Brain microvascular endothelial cell (primary cell): ENCODE results near the gene CCNYL1.
"Not testable (repeated sequence)": the region's sequence is repeated elsewhere in the genome, so short reads cannot be mapped to it uniquely, and the experiment has no call there.

Source experiments
- DNase-seq: peaks from one replicate; pipeline ENCODE4 v3.0.0-alpha.2; 2020
- H3K27ac ChIP-seq: fragments of 250-450 bp; sonication (Bioruptor Pico); 2 replicates; pipeline ENCODE4 v1.5.1; 2020; ENCODE audit warnings: mild to moderate bottlenecking, moderate library complexity
- H3K27me3 ChIP-seq: fragments of 250-450 bp; sonication (Bioruptor Pico); replicated peaks from 2 replicates; pipeline ENCODE4 v1.5.1; 2020; ENCODE audit warnings: mild to moderate bottlenecking
- H3K36me3 ChIP-seq: fragments of 250-450 bp; sonication (Bioruptor Pico); replicated peaks from 2 replicates; pipeline ENCODE4 v1.5.1; 2020; ENCODE audit warnings: mild to moderate bottlenecking
- H3K4me3 ChIP-seq: 2 replicates; pipeline ENCODE4 v1.5.1; 2011; ENCODE audit warnings: low read depth, mild to moderate bottlenecking, control low read depth, low read length, moderate library complexity
- CTCF ChIP-seq: IDR thresholded peaks from 2 replicates; pipeline ENCODE4 v1.5.1; 2011; ENCODE audit warnings: low read depth, mild to moderate bottlenecking, moderate library complexity, low read length, control low read depth, inconsistent platforms; ENCODE audit errors: missing control alignments
- in situ Hi-C: cut with HindIII; loops from 2 replicates; pipeline ENCODE4 v1.10.0; 2017; ENCODE audit warnings: low sequenced_read_pairs, low pct_ligation_motif_present

Gene CCNYL1

GRCh38 chr2:207693641-207694249, 17.7 kb upstream of the CCNYL1 start:
- no peak overlapping the region for H3K27ac ChIP-seq
- no peak for TF ChIP-seq CTCF
- H3K4me3 ChIP-seq, result no peak overlapping the region
- no peak for DNase-seq
- in situ Hi-C loops, result no loop called here
- no peaks in the 10 kb centered on the region for H3K36me3 ChIP-seq
- no peaks in the 10 kb centered on the region for H3K27me3 ChIP-seq

DNA sequence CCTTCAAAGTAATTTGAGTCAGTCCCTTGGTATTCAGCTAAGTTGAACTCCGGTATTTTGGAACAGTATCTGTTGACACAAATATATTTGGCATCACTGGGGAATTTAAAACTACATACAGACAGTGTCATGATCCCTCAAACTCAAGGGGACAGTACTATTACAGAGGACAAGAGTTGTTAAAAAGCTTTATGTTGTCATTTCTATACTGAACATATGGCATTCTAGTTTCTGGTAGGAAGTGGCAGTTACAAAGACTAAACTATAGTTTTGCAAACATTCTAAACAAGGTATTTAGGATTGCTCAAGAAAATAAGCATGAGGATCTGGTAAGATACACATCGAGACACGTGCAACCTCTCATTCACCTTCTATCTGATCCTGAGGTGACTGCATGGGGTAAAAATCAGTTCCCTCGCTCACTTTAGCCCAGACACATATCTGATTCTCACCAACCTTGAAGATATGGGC, 16.6 kb upstream of the CCNYL1 start:
- H3K36me3 ChIP-seq, result no peaks in the 10 kb centered on the region
- no peak for DNase-seq
- H3K27me3 ChIP-seq, result no peaks in the 10 kb centered on the region
- H3K27ac ChIP-seq, result no peak overlapping the region
- no peak for TF ChIP-seq CTCF
- in situ Hi-C loops, result no loop called here
- H3K4me3 ChIP-seq, result no peak overlapping the region

DNA sequence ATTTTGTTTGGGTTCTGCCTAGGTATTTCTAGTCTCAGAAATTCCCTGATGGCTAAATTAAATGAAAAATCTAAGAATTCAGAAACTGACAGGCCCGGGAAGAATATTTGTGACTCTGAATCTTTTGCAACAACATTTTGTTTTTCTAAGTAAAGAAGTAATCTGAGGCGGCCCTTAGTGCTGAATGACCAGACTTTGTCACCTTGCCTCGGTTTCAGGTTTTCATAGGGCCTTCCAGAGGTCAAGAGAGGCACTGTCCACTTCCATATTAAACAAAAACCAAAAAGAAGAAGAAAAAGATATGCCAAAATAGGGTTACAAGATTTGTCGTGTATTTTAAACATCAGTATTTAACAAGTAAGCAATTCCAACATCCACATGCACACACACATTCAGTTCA, 16.1 kb upstream of the CCNYL1 start:
- Histone ChIP-seq H3K36me3 (no peaks in the 10 kb centered on the region), H3K27ac (no peak overlapping the region), H3K4me3 (no peak overlapping the region), H3K27me3 (no peaks in the 10 kb centered on the region)
- no peak for TF ChIP-seq CTCF
- in situ Hi-C loops, result no loop called here
- DNase-seq, result no peak

DNA sequence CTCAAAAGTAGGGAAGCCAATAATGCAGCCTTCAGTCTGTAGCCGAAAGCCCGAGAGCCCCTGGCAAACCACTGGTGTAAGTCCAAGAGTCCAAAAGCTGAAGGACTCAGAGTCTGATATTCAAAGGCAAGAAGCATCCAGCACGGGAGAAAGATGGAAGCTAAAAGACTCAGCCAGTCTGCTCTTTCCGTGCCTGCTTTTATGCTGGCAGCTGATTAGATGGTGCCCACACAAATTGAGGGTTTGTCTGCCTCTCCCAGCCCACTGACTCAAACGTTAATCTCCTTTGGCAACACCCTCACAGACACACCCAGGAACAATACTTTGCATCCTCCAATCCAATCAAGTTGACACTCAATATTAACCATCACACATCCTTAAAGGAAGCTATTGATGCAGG, 14.5 kb upstream of the CCNYL1 start:
- H3K27ac ChIP-seq, DNase-seq, H3K27me3 ChIP-seq, H3K4me3 ChIP-seq, H3K36me3 ChIP-seq, in situ Hi-C loops: not testable (repeated sequence)

GRCh38 chr2:207697411-207697810, 14.0 kb upstream of the CCNYL1 start:
- DNase-seq, result no peak
- in situ Hi-C loops, result no loop called here
- Histone ChIP-seq H3K27me3 (no peaks in the 10 kb centered on the region), H3K36me3 (no peaks in the 10 kb centered on the region), H3K4me3 (no peak overlapping the region), H3K27ac (no peak overlapping the region)
- no peak for TF ChIP-seq CTCF

DNA sequence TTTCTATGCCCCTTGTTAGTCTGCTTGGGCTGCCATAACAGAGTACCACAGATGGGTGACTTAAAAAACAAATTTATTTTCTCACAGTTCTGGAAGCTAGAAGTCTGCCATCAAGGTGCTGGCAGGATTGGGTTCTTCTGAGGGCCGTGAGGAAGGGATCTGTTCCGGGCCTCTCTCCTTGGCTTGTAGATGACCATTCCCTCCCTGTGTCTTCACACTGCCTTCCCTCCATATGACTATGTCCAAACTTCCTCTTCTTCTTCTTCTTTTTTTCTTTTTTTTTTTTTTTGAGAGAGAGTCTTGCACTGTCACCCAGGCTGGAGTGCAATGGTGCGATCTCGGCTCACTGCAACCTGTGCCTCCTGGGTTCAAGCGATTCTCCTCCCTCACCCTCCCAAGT, 13.1 kb upstream of the CCNYL1 start:
- H3K36me3 ChIP-seq, result no peaks in the 10 kb centered on the region
- no peaks in the 10 kb centered on the region for H3K27me3 ChIP-seq
- no peak for DNase-seq
- H3K4me3 ChIP-seq, result no peak overlapping the region
- in situ Hi-C loops, result no loop called here
- H3K27ac ChIP-seq, result no peak overlapping the region
- TF ChIP-seq CTCF, result no peak
